ENCODE measurements around the gene PVALB.

PVALB gene

GRCh38 chr22:36762687-36763260, 54.1 kb downstream of the PVALB start:
- TF ChIP-seq ZNF384 (IDR thresholded peaks at IDR 0.05), result no peak
- TF ChIP-seq NFRKB (IDR thresholded peaks at IDR 0.05), result no peak
- no peak for TF ChIP-seq L3MBTL2 (conservative IDR thresholded peaks at IDR 0.05)
- no peak for TF ChIP-seq FOXA1 (IDR thresholded peaks at IDR 0.05)
- no peak for TF ChIP-seq FOXK2 (IDR thresholded peaks at IDR 0.05)
- no peak for TF ChIP-seq PKNOX1 (IDR thresholded peaks at IDR 0.05)
- TF ChIP-seq ARNT (IDR thresholded peaks at IDR 0.05), result no peak
- TF ChIP-seq SUZ12 (IDR thresholded peaks at IDR 0.05), result no peak
- TF ChIP-seq BHLHE40 (IDR thresholded peaks at IDR 0.05; ENCODE audit: borderline replicate concordance), result no peak
- no peak for TF ChIP-seq HDGF (IDR thresholded peaks at IDR 0.05; ENCODE audit: borderline replicate concordance)
- TF ChIP-seq LEF1 (IDR thresholded peaks at IDR 0.05; ENCODE audit: borderline replicate concordance), result no peak
- TF ChIP-seq FOXM1 (IDR thresholded peaks at IDR 0.05; ENCODE audit: borderline replicate concordance), result no peak
- no peak for TF ChIP-seq SP1 (IDR thresholded peaks at IDR 0.05)
- TF ChIP-seq TARDBP (IDR thresholded peaks at IDR 0.05), result no peak
- TF ChIP-seq CTBP1 (IDR thresholded peaks at IDR 0.05; ENCODE audit: borderline replicate concordance), result no peak
- no peak for TF ChIP-seq ELF4 (IDR thresholded peaks at IDR 0.05)
- POLR2A ChIA-PET, result interaction anchor here (1.4 to 2.1 kb wide), 2 partner anchors 12 to 14 kb away, joined by 3 to 8 read pairs; partner anchors contain the start of gene IFT27
- CTCF ChIA-PET, result interaction anchor here (0.6 kb wide), 1 partner anchor 258 kb away, joined by 3 read pairs; no protein-coding TSS in a partner anchor
- no peak for DNase-seq (ENCODE audit: extremely low spot score)

- CTCF ChIA-PET, result interaction anchor here (0.6 kb wide), 1 partner anchor 259 kb away, joined by 3 read pairs; no protein-coding TSS in a partner anchor
- TF ChIP-seq FOXA1 (IDR thresholded peaks at IDR 0.05), result no peak
- no peak for TF ChIP-seq SUZ12 (IDR thresholded peaks at IDR 0.05)
- no peak for TF ChIP-seq ZNF384 (IDR thresholded peaks at IDR 0.05)
- TF ChIP-seq ARNT (IDR thresholded peaks at IDR 0.05), result no peak
- TF ChIP-seq BHLHE40 (IDR thresholded peaks at IDR 0.05; ENCODE audit: borderline replicate concordance), result no peak
- TF ChIP-seq L3MBTL2 (conservative IDR thresholded peaks at IDR 0.05), result no peak
- TF ChIP-seq FOXM1 (IDR thresholded peaks at IDR 0.05; ENCODE audit: borderline replicate concordance), result no peak
- no peak for TF ChIP-seq SP1 (IDR thresholded peaks at IDR 0.05)
- TF ChIP-seq CTBP1 (IDR thresholded peaks at IDR 0.05; ENCODE audit: borderline replicate concordance), result no peak
- TF ChIP-seq FOXK2 (IDR thresholded peaks at IDR 0.05), result no peak
- TF ChIP-seq PKNOX1 (IDR thresholded peaks at IDR 0.05), result no peak
- no peak for TF ChIP-seq NFRKB (IDR thresholded peaks at IDR 0.05)
- no peak for TF ChIP-seq HDGF (IDR thresholded peaks at IDR 0.05; ENCODE audit: borderline replicate concordance)
- no peak for TF ChIP-seq TARDBP (IDR thresholded peaks at IDR 0.05)
- no peak for TF ChIP-seq LEF1 (IDR thresholded peaks at IDR 0.05; ENCODE audit: borderline replicate concordance)
- TF ChIP-seq ELF4 (IDR thresholded peaks at IDR 0.05), result no peak
- POLR2A ChIA-PET, result interaction anchor here (1.4 to 2.9 kb wide), 2 partner anchors 14 kb away, joined by 3 to 13 read pairs; partner anchors contain the start of gene IFT27
- no peak for DNase-seq (ENCODE audit: extremely low spot score)
Measured at GRCh38 chr22:36761553-36762240, 55.1 kb downstream of the PVALB start.

GRCh38 chr22:36760786-36761185, 56.0 kb downstream of the PVALB start:
- ChIA-PET POLR2A (interaction anchor here (0.9 to 2.9 kb wide), 2 partner anchors 14 to 15 kb away, joined by 3 to 13 read pairs; partner anchors contain the start of gene IFT27), CTCF (interaction anchor here (1.1 kb wide), 1 partner anchor 95 kb away, joined by 3 read pairs; no protein-coding TSS in a partner anchor)
- no peak for DNase-seq (ENCODE audit: extremely low spot score)
- TF ChIP-seq HDGF (IDR thresholded peaks at IDR 0.05; ENCODE audit: borderline replicate concordance) (no peak), ARNT (IDR thresholded peaks at IDR 0.05) (no peak), TARDBP (IDR thresholded peaks at IDR 0.05) (no peak), FOXM1 (IDR thresholded peaks at IDR 0.05; ENCODE audit: borderline replicate concordance) (no peak), ELF4 (IDR thresholded peaks at IDR 0.05) (no peak), NFRKB (IDR thresholded peaks at IDR 0.05) (no peak), L3MBTL2 (conservative IDR thresholded peaks at IDR 0.05) (no peak), PKNOX1 (IDR thresholded peaks at IDR 0.05) (no peak), FOXK2 (IDR thresholded peaks at IDR 0.05) (no peak), ZNF384 (IDR thresholded peaks at IDR 0.05) (no peak), LEF1 (IDR thresholded peaks at IDR 0.05; ENCODE audit: borderline replicate concordance) (no peak), FOXA1 (IDR thresholded peaks at IDR 0.05) (no peak), CTBP1 (IDR thresholded peaks at IDR 0.05; ENCODE audit: borderline replicate concordance) (no peak), SP1 (IDR thresholded peaks at IDR 0.05) (no peak), BHLHE40 (IDR thresholded peaks at IDR 0.05; ENCODE audit: borderline replicate concordance) (no peak), SUZ12 (IDR thresholded peaks at IDR 0.05) (no peak)

GRCh38 chr22:36759481-36760159, 57.2 kb downstream of the PVALB start:
- TF ChIP-seq ELF4 (IDR thresholded peaks at IDR 0.05) (no peak), CTBP1 (IDR thresholded peaks at IDR 0.05; ENCODE audit: borderline replicate concordance) (no peak), PKNOX1 (IDR thresholded peaks at IDR 0.05) (no peak), SP1 (IDR thresholded peaks at IDR 0.05) (no peak), TARDBP (IDR thresholded peaks at IDR 0.05) (no peak), LEF1 (IDR thresholded peaks at IDR 0.05; ENCODE audit: borderline replicate concordance) (no peak), BHLHE40 (IDR thresholded peaks at IDR 0.05; ENCODE audit: borderline replicate concordance) (no peak), FOXK2 (IDR thresholded peaks at IDR 0.05) (no peak), HDGF (IDR thresholded peaks at IDR 0.05; ENCODE audit: borderline replicate concordance) (no peak), L3MBTL2 (conservative IDR thresholded peaks at IDR 0.05) (no peak), SUZ12 (IDR thresholded peaks at IDR 0.05) (no peak), FOXM1 (IDR thresholded peaks at IDR 0.05; ENCODE audit: borderline replicate concordance) (no peak)
- POLR2A ChIA-PET, result interaction anchor here (2.9 kb wide), 1 partner anchor 16 kb away, joined by 13 read pairs; the partner anchor contains the start of gene IFT27
- CTCF ChIA-PET, result interaction anchor here (1.1 kb wide), 1 partner anchor 97 kb away, joined by 3 read pairs; no protein-coding TSS in a partner anchor
- DNase-seq (ENCODE audit: extremely low spot score), result no peak
